ENCODE data around the gene RER1. TPM values are rescaled to one million over a fixed set of nuclear protein-coding genes. Genes with fewer than 3 reads are reported as not detected.

The RER1 gene
- total RNA-seq, 1 experiment from 2014 or later: 43.3 TPM

GRCh38 chr1:2374252-2375155, 17.1 kb upstream of the RER1 start:
- no peak for DNase-seq (ENCODE audit: low spot score)
- in situ Hi-C loops (cut with HindIII; ENCODE audit: low sequenced_read_pairs): no loop called here

DNA sequence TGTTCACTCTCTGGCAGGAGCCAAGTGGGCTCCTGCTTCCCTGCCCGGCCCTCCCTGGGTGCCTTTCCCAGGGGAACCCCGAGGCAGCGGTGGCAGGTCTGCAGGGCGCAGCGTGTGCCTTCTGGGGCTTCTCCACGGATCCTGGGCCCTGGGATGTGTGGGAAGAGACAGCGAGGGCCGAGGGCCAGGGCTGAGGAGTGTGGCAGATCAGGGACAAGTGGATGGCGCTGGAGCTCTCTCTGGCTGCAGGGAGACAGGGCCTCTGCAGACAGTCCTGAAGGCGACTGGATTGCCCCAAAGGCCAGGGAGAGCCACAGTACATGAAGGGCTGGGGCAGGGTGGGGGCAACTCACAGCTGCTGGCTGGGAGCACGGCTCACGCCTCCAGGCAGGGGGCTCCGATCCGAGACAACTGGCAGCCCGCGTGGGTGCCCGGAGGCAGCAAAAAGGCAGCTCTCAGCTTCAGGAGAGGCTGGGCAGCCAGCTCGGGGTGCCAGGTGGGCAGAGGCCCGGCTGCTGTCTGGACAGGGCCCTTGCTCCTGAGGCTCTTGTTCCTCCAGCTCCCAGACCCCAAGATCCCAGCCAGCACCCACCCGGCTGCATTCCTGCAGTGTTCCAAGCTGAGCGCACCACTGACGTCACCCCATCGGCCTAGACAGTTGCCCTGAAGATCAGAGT, 16.3 kb upstream of the RER1 start:
- DNase-seq (ENCODE audit: low spot score): peak; percentile 54
- in situ Hi-C loops (cut with HindIII; ENCODE audit: low sequenced_read_pairs): no loop called here

- in situ Hi-C loops (cut with HindIII; ENCODE audit: low sequenced_read_pairs): no loop called here
- no peak for DNase-seq (ENCODE audit: low spot score)
Observed at GRCh38 chr1:2375923-2376260, 15.7 kb upstream of the RER1 start.

DNA sequence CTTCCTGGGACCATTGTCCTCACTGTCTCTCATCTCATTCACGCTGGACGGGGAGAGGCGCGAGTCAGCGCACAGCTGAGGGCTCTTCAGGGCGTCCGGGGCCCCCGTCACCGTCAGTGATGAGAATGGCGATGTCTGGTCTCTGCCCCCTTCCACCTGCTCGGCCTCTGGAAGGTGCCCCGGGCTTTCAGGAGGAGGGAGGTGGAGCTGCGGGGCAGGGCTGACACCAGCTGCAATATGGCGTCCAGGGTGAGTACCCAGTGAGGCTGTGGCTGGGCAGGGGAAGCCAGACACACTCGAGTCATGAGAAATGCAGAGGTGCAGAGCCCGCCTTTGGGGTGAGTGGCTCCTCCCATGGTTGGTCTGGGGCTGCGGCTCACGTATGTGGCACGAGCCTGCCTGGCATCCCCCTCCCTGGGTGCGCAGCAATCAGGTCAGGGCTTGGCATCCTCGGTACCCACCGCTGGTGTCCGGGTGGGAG, 15.3 kb upstream of the RER1 start:
- no peak for DNase-seq (ENCODE audit: low spot score)
- in situ Hi-C loops (cut with HindIII; ENCODE audit: low sequenced_read_pairs): no loop called here

- DNase-seq (ENCODE audit: low spot score): no peak
- in situ Hi-C loops (cut with HindIII; ENCODE audit: low sequenced_read_pairs): no loop called here
Observed at GRCh38 chr1:2376931-2377672, 14.5 kb upstream of the RER1 start.

- no peak for DNase-seq (ENCODE audit: low spot score)
- in situ Hi-C loops (cut with HindIII; ENCODE audit: low sequenced_read_pairs): no loop called here
Observed at GRCh38 chr1:2377751-2378440, 13.7 kb upstream of the RER1 start.

GRCh38 chr1:2378441-2378851, 13.2 kb upstream of the RER1 start:
- in situ Hi-C loops (cut with HindIII; ENCODE audit: low sequenced_read_pairs): no loop called here
- DNase-seq (ENCODE audit: low spot score): peak; percentile 64

- in situ Hi-C loops (cut with HindIII; ENCODE audit: low sequenced_read_pairs): no loop called here
- DNase-seq (ENCODE audit: low spot score): peak; percentile 47
Observed at GRCh38 chr1:2378956-2379732, 12.5 kb upstream of the RER1 start.

GRCh38 chr1:2379733-2380404, 11.8 kb upstream of the RER1 start:
- peak; percentile 50 for DNase-seq (ENCODE audit: low spot score)
- in situ Hi-C loops (cut with HindIII; ENCODE audit: low sequenced_read_pairs): no loop called here

DNA sequence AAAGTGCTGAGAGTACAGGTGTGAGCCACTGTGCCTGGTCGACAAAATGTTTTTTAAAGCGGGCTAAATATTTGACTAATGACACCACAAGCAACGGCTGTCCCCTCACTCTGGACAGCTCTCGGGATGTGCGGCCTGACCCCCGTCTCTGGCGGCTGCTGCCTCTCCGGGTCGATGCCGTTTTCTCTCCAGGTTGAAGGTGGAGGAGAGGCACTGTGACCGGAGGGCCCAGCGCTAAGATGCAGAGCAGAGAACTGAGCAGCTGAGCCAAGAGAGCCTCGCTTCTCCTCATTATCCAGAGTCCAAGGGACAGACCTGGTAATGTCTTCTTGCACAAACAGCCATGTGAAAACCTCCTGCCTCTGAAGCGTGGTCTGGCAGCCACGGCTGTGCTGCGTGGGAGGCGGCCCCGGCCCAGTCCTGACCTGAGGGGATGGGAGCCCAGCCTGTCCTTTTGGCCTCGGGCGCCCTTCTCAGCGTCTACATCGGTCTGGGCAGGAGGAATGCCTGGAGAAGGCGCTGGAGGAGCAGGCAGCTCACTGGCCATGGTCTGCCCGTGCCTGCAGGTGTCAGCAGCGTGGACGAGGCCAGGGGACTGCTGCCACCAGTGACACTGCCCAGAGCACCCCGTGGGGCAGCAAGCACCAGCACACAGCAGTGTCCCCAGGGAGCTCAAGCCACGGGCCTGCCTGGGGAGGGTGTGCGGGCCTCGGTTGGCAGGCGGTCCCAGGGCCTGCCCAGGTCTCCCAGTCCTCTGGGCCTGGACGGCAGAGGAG, 10.6 kb upstream of the RER1 start:
- peak; percentile 58 for DNase-seq (ENCODE audit: low spot score)
- in situ Hi-C loops (cut with HindIII; ENCODE audit: low sequenced_read_pairs): no loop called here

- peak; percentile 80 for DNase-seq (ENCODE audit: low spot score)
- in situ Hi-C loops (cut with HindIII; ENCODE audit: low sequenced_read_pairs): no loop called here
Observed at GRCh38 chr1:2381741-2382620, 9.7 kb upstream of the RER1 start.

DNA sequence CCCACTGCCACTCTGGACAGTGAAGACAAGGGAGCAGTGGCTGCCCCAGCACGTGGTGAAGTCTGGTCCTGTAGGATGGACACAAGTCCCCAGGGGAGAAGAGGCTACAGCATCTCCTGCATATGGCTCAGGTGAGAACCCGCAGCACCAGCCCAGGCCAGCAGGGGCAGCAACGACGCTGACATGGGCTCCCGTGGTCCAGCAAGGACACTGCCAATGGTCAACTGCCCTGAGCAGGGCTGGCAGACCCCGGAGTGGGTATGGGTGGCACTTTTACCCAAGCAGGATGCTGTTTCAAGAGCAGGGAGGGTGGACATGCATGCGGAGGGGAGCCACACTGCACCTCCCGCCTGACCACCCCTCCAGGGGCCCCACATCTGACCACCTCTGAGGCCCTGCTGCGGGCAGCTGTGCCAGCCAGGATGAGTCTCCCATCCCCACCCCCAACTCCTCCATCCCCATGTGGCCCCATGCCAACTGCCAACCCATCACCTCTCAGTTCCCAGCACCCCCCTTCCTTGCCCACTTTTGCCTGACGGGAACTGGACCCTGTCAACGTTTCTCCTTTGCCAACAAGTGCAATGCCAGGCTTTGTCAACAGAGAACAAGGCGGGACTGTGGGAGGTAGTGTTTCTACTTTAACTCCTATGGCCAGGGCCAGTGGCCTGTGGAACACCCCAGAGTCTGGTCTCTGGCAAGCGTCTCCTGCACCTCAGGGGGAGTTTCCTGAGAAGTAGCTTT, 8.8 kb upstream of the RER1 start:
- peak; percentile 83 for DNase-seq (ENCODE audit: low spot score)
- in situ Hi-C loops (cut with HindIII; ENCODE audit: low sequenced_read_pairs): no loop called here

- in situ Hi-C loops (cut with HindIII; ENCODE audit: low sequenced_read_pairs): no loop called here
- peak; percentile 44 for DNase-seq (ENCODE audit: low spot score)
Observed at GRCh38 chr1:2383576-2383975, 8.1 kb upstream of the RER1 start.

DNA sequence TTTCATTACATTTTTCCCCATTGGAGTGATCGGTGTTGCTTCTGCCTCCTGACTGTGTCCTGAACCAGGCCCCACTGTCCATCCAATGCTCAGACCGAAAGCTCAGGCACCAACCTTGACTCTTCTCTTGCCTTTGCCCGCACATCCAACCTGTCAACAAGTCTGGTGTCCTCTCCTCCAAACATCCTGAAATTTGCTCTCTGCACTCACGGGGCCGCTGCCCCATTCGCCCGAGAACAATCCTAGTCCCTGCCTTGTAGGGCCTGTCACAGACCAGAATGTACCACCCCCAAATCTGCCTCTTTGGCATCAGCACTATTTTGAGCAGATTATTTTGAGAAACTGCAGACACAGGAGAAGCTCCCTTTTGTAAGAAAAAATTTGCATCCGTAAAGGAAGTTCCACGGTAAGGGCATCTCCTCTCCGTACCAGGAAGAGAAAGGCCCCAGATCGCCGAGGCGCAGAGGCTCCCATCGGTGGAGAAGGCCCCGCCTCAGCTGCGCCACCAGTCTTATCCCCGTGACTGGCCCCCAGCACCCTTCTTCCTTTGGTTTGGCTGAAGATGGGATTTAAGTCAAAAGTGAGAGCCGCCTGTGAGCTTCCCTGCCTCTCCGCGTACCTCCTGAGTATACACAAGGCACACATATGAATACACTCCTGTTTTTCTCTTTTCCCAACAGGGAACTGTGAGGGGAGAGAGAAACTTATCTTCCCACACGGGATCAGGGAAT, 7.3 kb upstream of the RER1 start:
- DNase-seq (ENCODE audit: low spot score): peak; percentile 72
- in situ Hi-C loops (cut with HindIII; ENCODE audit: low sequenced_read_pairs): no loop called here

DNA sequence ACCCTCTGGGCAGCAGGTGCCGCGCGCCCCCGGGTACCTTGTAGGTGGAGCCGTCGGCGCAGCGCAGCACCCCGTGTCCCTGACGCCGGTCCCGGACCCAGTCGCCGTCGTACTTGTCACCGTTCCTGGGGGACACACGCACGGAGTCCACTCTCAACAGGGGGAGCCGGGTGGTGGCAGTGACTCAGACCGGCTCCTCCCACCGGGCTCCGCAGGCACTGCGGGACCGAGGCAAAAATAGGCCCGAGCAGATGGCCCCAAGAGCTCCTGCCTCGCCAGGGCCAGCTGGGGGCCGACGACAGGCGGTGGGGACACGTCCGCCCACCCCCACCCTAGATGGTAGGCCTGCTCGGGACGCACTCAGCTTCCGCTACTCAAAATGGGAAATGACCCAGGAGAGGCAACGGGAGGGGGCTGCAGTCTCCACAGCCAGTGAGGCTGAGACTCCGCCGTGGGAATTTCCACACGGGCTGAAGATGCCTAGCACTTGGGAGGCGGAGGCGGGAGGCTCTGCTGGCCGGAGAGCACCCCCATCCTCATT, 6.6 kb upstream of the RER1 start:
- peak; percentile 87 for DNase-seq (ENCODE audit: low spot score)
- in situ Hi-C loops (cut with HindIII; ENCODE audit: low sequenced_read_pairs): no loop called here
